ENCODE measurements around the gene BPGM.
A peak's percentile ranks its signal among the peaks of the same experiment; 100 is the strongest.
"Not testable (repeated sequence)": the region's sequence is repeated elsewhere in the genome, so short reads cannot be mapped to it uniquely, and the experiment has no call there.

BPGM gene

DNA sequence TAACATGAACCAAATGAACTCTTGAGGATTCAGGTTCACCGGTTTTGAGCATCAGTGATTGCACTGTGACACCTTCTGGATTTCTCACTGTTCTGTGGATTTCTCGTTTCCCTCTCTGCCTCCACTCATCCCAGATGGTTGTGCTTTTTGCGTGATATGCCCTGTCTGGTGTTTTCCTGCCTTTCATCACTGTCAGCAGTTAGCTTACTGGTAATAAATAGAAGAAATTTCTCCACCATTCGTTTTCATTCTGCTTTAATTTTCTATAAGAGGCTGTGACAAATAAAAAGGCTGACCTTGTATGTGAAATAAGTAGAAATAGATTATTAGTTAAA is 16.2 kb downstream of the BPGM start:
- no peak for DNase-seq (ENCODE audit: low read depth, low spot score)

DNA sequence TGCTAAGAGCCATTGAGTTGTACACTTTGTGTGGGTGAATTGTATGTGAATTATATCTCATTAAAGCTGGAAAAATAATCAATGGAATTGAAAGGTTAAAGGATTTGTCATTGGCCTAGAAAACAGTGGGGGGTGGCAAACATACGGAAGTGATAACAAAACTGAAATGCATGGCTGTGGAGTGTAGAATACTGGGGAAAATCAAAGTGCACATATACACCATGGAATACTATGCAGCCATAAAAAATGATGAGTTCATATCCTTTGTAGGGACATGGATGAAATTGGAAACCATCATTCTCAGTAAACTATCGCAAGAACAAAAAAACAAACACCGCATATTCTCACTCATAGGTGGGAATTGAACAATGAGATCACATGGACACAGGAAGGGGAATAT is 18.4 kb downstream of the BPGM start:
- DNase-seq (ENCODE audit: low read depth, low spot score) = not testable (repeated sequence)

DNA sequence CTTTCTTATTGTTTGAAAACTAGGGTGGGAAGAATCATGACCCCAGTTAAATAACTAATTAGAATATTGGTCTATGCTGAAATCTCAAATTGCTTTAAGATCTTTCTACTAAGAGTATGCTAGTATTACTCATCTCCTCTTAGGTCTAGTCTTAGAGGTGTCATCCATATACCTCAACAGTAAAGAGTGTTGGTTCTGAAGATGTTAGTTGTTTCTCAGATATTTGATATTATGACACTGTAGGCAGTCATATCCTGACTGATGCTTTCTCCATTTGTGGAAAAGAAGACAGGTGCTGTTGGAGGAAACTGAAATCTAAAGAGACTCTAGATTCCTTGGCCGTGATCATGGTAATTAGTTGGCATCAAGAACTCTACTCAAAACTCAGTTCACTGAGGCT is 21.2 kb downstream of the BPGM start:
- DNase-seq (ENCODE audit: low read depth, low spot score) = no peak

DNA sequence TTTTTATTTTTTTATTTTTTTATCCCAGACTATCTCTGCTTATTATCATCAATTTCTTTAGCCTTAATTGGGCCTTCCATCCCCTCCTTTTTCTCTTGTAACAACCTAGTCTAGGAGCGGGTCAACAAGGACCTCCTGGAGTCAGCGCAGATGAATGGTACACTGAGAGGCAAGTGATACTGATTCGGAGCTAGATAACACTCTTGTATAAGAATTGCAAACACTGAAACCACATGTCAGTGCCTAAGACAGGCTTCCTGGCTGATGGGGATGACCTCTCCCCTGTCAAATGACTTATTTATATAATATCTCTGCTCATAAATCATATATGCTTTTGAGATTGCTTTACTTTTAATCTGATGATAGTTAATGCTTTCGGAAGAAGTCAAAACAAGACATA is 22.7 kb downstream of the BPGM start:
- no peak for DNase-seq (ENCODE audit: low read depth, low spot score)

DNA sequence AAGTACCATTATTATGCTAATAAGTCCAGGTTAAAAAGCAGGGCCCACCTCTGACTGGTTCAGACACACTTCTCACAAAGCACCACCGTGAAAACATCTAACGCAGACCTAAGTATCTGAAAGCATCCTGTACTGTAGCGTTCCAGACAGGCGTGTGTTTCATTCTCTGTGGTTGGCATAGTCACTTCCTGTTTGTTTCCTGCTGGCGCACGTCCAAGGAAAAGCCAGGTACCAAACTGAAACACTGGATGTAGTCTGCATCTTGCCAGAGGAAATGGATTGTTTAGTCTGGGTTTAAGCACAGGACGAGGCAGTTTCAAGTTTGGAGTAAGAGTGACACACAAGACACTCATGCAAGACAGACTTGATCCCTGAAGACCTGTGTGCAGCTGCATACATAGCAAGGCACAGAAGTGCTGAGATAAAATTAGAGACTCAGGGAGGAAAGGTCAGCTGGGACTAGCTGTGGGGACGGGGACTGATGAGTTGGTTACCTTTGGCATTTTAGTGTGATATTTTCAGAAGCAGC is 23.3 kb downstream of the BPGM start:
- no peak for DNase-seq (ENCODE audit: low read depth, low spot score)

DNA sequence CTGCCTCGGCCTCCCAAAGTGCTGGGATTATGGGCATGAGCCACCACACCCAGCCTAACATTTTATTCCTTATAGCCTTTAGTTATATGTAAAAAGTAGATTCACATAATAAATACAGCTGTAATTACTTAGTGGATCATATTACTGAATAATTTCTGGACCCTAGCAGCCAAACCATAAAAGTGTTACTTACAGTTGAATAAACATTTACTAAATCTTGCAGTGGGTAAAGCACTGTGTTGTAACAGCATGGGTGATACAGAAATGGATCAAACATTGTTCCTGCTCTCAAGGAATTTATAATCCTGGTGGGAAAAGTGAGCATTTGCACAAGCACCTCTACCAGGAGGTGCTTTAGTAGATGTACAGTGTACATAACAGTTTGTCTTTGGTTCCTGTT is 25.0 kb downstream of the BPGM start:
- DNase-seq (ENCODE audit: low read depth, low spot score) = no peak

DNA sequence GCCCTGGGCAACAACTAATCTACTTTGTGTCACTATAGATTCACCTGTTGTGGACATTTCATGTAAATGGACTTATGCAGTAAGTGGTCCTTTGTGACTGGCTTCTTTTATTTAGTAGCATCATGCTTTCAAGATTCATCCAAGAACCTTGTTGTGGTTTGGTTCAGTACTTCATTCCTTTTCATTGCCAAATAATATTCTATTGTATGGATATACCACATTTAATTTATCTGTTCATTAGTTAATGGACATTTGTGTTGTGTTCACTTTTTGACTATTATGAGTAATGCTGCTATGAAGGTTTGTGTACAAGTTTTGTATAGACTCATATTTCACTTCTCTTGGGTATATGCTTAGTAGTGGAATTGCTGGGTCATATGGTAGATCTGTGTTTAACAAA is 27.8 kb downstream of the BPGM start:
- DNase-seq (ENCODE audit: low read depth, low spot score) = no peak

DNA sequence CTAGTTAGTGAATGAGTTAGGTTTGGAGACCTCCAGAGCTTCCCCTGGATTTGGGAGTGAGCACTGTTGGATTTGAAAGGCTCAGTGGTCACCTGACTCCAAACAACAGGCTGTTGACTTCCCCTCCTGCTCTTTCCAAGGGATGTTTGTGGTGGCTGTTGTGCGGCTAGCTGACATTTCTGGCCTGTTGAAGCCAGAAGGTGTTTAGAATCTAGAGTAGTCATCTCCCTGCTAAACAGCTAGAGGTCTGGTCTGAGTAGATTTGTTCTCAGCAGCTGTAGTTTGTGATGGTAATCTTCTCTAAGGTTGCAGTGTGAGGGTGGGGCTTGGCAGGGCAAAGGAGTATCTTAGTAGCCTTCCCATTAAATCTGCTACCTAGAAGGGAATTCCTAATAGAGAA is 30.1 kb downstream of the BPGM start:
- DNase-seq (ENCODE audit: low read depth, low spot score) = no peak

DNA sequence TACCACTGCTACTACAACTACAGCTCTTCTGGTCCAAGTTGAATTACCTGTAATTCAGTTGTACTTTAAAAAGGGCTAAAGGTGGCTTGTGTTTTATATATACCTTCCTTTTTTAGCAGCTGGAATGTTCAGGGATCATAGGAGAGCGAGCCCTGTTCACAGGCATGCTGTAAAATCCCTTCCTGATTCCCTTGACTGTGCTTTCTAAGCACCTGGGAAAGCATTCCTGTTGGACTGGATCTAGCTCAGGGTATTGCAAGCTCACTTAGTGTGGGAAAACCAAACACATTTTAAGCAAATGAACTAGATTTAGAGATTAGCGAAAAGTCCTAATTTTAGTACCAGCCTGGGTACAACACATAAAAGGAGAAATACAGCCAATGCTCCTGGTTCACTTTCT is 31.5 kb downstream of the BPGM start:
- DNase-seq (ENCODE audit: low read depth, low spot score) = no peak

DNA sequence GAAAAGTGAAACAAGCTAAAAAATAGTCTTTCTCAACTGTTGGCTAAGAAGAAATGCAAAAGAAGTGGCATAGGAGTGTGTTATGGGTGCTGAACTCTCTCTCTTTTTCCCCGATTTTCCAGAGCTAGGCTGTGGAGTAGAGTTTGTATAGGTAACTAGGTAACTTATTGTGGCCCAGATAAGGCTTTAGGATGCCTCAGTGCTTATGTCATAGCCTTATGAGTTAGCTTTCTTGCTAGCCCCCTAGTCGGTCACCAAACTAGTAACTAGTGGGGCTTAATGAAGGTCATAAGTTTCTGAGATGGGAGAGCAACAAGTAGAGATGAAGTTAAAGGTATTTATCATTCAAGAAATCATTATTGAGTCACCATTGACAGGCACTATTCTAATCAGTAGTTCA is 32.4 kb downstream of the BPGM start:
- no peak for DNase-seq (ENCODE audit: low read depth, low spot score)

DNA sequence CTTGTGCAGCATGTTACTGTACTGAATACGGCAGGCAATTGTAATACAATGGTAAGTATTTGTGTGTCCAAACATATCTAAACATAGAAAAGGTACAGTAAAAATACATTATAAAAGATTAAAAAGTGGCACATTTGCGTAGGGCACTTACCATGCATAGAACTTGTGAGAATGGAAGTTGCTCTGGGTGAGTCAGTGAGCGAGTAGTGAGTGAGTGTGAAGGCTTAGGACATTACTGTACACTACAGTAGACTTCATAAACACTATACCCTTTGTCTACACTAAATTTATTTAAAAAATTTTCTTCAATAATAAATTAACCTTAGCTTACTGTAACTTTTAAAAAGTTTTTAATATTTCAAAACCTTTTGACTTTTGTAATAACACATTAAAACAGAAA is 37.5 kb downstream of the BPGM start:
- no peak for DNase-seq (ENCODE audit: low read depth, low spot score)

DNA sequence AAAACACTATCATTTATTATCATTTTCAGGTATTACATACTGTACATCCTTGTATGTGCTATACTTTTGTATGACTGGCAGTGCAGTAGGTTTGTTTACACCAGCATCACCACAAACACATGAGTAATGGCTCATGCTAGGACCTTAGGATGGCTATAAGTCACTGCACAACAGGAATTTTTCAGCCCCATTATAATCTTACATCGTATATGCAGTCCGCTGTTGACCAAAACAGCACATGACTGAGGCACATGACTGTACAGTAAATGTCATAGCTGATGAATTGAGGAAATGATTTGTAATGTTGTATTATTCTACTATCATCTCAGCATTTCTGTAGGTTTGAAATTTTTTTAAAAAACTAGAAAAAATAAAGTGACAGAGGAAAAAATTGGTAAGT is 38.6 kb downstream of the BPGM start:
- DNase-seq (ENCODE audit: low read depth, low spot score) = no peak

DNA sequence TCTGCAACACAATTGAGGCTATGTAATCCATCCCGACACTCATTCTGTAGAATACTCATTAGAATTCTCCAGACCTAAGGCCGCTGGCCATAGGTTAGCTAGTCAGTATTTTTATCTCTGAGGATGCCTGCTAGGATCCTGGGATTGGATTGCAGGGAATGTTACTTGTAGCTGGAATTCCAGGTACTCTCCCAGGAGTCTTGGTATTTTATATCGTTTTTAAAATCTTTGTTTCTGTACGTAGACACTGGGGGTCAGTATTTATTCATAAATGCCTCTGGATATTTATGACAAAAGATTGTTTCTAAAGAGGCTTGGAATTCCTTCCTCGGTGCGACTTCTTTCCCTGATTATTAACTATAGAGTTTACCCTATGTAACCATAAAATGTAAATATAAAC is 40.1 kb downstream of the BPGM start:
- no peak for DNase-seq (ENCODE audit: low read depth, low spot score)

DNA sequence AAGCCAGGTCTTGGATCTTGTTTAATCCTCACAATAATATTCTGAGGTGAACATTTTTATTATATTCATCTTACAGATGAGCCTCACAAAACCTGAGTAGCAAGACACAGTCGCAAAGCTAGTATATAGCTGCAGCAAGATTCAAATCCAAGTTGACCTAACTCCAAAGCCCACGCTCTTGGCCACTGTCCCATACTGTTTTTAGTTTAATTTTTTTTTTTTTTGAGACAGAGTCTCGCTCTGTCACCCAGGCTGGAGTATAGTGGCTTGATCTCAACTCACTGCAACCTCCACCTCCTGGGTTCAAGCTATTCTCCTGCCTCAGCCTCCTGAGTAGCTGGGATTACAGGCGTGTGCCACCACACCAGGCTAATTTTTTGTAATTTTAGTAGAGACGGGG is 42.9 kb downstream of the BPGM start:
- not testable (repeated sequence) for DNase-seq (ENCODE audit: low read depth, low spot score)

DNA sequence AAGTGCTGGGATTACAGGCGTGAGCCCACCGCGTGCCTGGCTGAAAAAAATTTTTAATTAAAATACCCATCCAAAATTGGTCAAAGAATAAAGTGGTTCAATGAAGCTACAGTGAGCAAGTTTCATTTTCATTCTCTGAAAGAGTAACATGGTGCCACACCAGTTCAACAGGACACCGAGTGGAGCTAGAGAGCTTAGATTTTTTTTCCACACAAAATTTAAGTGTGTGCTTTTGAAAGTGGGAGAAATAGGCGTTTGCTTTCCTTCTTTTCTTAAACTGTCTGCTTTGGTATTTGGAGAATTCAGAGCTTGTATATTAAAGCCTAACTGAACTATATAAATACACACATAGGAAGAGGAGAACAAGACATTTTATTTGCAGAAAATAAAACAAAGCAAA is 43.4 kb downstream of the BPGM start:
- no peak for DNase-seq (ENCODE audit: low read depth, low spot score)

DNA sequence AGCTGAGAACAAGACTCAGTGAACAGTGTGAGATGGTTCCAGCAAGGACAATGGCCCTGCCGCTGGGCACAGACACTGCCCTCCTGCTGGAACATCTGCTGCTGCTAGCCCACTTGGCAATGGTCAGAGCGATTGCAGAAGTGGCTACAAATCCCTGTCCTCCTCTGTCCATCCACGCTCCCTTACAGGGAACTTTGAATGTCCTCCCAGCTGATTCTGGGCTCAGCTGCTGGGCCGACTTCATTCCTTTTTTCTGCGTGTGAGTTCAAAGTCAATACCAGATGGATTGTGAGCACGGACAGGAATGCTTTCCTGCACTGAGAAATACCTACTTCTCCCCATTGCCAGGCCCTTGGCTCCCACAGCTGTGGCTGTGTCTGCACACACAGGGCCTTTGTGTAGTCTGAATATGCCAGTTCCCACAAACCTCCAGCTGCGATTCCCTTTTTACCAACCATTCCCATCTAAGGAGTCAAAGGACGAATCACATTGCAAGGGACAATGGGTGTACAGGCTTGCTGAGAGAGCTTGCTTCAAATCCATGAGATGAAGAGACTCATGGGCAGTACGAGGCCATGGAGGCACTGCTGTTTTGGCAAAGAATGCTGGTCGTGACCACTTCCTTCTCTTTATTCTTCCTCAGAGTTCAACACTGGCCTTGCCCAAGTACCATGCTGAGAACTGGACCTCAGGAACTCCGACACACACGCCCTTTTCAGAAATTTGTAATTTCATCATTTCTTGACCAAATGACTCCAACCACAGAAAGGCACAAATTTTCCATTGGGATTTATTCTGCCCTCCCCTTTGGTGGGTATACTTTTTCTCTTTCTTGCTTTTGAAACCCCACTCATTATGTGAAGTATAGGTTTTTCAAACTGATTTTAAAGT is 44.2 kb downstream of the BPGM start:
- no peak for DNase-seq (ENCODE audit: low read depth, low spot score)

DNA sequence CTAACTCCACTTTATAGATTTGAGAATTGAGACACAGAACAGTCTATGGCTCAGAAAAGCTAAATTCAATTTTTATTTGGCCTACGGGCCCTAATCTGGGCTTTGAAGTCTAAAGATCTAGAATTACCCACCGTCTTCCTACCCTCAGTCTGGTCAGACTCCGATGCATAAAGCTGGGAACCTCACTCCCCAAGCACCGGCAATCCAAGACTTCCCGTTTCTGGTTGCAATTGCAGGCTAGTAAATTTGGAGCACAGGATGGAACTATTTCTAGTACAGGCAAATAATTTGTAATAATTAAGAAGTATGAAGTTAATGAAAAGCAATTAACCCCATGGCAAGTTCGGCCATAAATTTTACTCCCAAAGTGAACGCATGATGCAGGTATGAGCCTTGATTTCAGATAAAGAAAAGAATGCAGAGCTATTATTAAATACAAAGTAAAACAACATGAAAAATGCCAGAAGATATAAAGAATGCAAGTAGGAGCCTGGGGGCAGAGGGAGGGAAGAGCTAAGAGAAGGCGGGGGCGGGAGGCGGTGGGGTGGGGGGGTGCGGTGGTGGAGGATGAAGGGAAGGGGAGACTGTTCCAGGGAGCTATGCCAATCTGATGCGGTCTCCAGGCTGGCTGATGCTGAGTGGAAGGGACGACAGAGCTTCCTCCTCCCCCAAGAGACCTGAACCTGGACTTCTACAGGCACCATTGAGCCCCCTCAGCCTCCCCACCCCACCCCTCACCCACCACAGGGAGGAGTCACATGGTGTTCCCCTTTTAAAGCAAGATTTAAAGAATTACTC is 45.1 kb downstream of the BPGM start:
- no peak for DNase-seq (ENCODE audit: low read depth, low spot score)

DNA sequence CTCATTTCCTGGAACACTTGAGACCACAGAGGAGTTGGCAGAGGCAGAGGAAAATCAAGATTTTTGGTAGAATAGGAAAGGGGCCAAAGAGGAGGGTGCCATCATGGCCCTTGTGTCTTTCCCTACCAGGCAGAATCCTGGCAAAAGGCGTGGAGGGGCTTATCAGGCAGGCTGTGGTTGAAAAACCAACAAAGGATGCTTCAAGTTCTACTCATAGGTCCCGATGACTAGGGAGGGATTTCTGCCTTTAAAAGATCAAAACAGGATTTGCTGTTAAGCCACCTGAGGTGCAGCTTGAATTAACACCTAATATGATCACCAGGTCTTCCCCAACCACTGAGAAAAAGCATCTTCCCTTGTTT is 45.7 kb downstream of the BPGM start:
- DNase-seq (ENCODE audit: low read depth, low spot score) = no peak

DNA sequence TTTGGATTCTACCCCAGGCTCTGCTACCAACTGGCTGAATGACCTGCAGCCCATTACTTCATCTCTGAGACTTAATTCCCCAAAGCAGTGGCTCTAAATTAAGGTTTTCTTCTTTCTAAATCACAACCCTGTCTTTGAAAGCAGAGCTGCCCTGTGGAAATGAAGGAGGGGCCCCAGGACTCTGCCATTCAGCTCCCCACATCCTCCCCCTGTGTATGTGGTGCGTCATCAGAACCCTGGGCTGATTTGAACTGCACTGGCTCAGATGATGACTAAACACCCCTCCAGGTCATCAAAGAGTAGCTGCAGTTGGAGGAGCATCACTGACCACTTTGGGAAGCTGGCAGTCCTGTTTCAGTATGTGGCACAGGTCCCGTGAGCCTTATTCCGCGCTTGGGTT is 46.6 kb downstream of the BPGM start:
- no peak for DNase-seq (ENCODE audit: low read depth, low spot score)

DNA sequence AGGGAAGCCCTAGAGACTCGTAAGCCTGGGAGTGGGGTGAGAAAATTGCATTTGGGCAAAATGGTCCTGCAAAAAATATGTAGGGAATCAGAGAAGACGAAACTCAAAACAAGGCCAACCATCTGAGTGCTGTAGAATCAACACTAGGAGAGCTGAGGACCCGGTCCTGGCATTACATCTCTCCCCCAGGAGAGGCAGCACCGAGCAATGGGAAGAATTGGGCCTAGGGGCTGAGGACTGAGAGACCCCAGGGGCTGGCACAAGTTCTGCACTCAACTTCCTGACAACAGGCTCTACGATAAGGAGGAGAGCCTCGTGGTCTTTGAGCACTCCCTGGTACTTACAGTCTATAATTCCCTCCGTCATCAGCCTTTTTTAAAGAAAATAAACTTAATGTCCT is 47.6 kb downstream of the BPGM start:
- peak; percentile 60 for DNase-seq (ENCODE audit: low read depth, low spot score)

DNA sequence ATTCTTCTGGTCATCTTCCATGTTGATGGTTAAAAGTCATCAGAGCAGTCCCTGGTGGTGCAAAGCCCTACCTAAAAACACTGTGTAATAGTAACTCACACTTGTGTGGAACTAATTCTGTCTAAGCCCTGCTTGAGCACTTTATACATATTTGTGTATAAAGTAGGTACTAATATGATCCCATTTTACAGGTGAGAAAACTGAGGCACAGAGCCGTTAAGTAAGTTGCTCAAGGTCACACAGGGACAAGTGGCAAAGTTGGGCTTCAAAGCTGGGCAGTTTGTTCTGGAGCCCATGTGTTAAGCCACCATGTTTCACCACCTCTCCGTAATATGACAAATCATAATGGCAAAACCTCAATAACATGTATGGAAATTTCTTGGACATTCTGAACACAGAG is 48.1 kb downstream of the BPGM start:
- DNase-seq (ENCODE audit: low read depth, low spot score) = no peak

DNA sequence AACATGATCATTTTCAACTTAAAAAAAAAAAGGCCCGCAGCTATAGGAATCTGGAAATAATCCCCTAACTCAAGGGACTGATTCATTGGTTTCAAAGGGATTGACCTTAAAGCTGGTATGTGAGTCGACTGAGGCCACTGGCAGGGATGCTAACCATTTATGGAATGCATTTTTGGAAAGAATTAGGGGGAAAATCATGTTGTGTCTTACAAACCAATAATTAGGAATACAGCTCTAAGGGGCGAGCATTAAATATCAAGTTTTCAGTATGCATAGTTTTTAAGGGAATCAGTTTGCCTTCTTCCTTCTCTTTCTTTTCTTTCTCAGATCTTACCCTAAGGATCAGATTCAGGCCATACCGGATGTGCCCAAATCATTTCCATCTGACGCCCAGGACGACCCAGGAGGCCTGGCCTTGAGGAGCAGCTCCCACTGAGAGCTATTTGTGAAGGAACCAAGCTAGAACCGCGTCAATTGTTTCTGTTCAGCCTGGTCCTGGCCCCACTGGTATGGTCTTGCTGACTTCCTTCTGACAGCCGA is 48.7 kb downstream of the BPGM start:
- no peak for DNase-seq (ENCODE audit: low read depth, low spot score)

DNA sequence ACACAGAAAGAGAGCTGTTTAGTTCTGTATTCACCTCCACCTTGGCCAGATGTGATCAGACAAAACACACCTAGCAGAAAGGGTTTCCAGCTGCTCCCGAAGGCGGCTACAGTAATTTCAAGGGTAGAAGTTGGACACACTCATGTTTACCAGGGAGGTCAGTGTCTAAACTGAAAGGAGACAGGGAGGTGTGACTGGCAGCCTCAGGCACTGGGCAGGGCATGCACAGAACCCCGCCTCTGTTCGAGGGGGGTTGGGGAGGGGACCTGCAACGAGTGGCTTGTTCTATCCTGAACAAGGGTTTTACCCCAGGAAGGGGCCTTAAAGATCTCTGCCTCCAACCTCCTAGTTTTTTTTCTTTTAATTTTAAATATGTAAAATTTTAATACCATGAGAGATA is 49.6 kb downstream of the BPGM start:
- DNase-seq (ENCODE audit: low read depth, low spot score) = peak; percentile 50

Data from ELF-1 (cell line).